ENCODE data around the gene RNASE13. TPM values are rescaled to one million over a fixed set of nuclear protein-coding genes. Genes with fewer than 3 reads are reported as not detected.

RNASE13 gene
- total and polyA plus RNA-seq, 2 experiments from 2014 or later, result not detected

DNA sequence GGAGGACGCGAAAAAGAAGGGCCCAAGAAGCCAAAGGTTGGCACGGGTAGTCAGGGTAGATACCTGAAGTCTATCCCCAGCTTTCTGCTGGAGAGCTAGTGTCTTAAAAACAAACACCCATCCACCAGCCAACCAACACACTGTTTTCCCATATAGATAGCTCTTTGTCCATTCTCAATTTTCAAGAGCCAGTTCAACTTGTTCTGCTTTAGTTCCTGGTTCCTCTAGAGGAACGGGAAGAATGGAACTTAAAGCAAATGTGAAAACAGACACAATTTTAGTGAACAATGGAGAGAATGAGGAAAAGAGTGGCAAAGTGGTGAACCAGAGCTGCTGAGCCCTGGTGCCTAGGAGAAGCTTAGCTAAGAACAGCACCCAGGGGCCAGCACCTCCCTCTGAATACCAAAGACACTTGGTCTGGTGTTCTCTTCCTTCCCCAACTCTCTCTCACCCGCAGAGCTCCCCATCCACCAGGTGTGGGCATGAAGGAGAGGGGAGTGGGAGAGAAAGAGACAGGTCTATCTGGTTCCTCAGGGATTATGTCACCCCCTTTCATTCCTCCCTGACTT lies 13.5 kb downstream of the RNASE13 start (continued):
- TF ChIP-seq ETS1 (IDR thresholded peaks at IDR 0.05), result no peak
- TF ChIP-seq, protein P1, sequence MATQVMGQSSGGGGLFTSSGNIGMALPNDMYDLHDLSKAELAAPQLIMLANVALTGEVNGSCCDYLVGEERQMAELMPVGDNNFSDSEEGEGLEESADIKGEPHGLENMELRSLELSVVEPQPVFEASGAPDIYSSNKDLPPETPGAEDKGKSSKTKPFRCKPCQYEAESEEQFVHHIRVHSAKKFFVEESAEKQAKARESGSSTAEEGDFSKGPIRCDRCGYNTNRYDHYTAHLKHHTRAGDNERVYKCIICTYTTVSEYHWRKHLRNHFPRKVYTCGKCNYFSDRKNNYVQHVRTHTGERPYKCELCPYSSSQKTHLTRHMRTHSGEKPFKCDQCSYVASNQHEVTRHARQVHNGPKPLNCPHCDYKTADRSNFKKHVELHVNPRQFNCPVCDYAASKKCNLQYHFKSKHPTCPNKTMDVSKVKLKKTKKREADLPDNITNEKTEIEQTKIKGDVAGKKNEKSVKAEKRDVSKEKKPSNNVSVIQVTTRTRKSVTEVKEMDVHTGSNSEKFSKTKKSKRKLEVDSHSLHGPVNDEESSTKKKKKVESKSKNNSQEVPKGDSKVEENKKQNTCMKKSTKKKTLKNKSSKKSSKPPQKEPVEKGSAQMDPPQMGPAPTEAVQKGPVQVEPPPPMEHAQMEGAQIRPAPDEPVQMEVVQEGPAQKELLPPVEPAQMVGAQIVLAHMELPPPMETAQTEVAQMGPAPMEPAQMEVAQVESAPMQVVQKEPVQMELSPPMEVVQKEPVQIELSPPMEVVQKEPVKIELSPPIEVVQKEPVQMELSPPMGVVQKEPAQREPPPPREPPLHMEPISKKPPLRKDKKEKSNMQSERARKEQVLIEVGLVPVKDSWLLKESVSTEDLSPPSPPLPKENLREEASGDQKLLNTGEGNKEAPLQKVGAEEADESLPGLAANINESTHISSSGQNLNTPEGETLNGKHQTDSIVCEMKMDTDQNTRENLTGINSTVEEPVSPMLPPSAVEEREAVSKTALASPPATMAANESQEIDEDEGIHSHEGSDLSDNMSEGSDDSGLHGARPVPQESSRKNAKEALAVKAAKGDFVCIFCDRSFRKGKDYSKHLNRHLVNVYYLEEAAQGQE (IDR thresholded peaks at IDR 0.05; ENCODE audit: unreplicated experiment), result no peak
- TF ChIP-seq POLR2AphosphoS5 (IDR thresholded peaks at IDR 0.05; ENCODE audit: low read depth), result no peak
- no peak for TF ChIP-seq ZNF331 (CRISPR knock-in tag; IDR thresholded peaks at IDR 0.05; ENCODE audit: low read depth)
- TF ChIP-seq, protein P2, sequence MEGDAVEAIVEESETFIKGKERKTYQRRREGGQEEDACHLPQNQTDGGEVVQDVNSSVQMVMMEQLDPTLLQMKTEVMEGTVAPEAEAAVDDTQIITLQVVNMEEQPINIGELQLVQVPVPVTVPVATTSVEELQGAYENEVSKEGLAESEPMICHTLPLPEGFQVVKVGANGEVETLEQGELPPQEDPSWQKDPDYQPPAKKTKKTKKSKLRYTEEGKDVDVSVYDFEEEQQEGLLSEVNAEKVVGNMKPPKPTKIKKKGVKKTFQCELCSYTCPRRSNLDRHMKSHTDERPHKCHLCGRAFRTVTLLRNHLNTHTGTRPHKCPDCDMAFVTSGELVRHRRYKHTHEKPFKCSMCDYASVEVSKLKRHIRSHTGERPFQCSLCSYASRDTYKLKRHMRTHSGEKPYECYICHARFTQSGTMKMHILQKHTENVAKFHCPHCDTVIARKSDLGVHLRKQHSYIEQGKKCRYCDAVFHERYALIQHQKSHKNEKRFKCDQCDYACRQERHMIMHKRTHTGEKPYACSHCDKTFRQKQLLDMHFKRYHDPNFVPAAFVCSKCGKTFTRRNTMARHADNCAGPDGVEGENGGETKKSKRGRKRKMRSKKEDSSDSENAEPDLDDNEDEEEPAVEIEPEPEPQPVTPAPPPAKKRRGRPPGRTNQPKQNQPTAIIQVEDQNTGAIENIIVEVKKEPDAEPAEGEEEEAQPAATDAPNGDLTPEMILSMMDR (conservative IDR thresholded peaks at IDR 0.05; ENCODE audit: low read depth in 2 of 2), result no peak
- TF ChIP-seq CREB1 (CRISPR knock-in tag; IDR thresholded peaks at IDR 0.05; ENCODE audit: low read depth), result no peak
- no peak for TF ChIP-seq JUNB (IDR thresholded peaks at IDR 0.05; ENCODE audit: unreplicated experiment)
- TF ChIP-seq ZNF114 (CRISPR knock-in tag; IDR thresholded peaks at IDR 0.05), result no peak

DNA sequence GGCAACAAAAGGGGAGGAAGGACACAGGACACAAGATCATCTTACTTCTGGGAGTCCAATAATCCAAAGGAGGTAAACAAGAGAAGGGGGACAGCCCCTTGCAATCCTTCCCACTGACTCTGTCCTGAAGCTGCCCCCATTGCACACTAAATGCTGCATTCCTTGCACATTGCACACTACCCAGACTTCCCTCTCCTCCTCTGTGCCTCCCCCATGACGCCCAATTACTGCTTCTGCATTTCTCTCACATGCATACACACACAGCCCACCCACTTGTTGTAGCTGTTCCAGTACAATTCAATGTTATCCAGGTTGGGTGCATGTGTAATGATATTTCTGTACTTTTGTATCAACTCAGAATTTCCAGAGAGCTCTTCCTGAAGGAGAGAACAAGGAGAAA lies 15.2 kb downstream of the RNASE13 start:
- no peak overlapping the region for H3K4me3 ChIP-seq
- peaks cover 22% of the 10 kb centered on the region for H3K27me3 ChIP-seq (ENCODE audit: insufficient read depth)
- H3K4me3 Mint-ChIP-seq, result no peak overlapping the region
- H3F3A ChIP-seq (replicated peaks; ENCODE audit: low read depth), result no peaks in the 10 kb centered on the region
- H3K4me2 ChIP-seq, result no peak overlapping the region
- H3K9me2 ChIP-seq (ENCODE audit: insufficient read depth), result no peaks in the 10 kb centered on the region
- H3K36me3 Mint-ChIP-seq (ENCODE audit: low read depth), result peaks cover 19% of the 10 kb centered on the region
- no peak overlapping the region for H3K27ac ChIP-seq (ENCODE audit: low read depth)
- no peaks in the 10 kb centered on the region; the same call in 1 of the 2 replicates for H3K79me2 ChIP-seq (replicated peaks; ENCODE audit: insufficient read depth)
- no peaks in the 10 kb centered on the region for H3K36me3 ChIP-seq (ENCODE audit: insufficient read depth)
- H3K4me1 Mint-ChIP-seq, result peaks cover 31% of the 10 kb centered on the region
- peaks cover 24% of the 10 kb centered on the region for H3K27me3 Mint-ChIP-seq (ENCODE audit: insufficient read depth, low read depth, poor library complexity)
- ATAC-seq (no peak), DNase-seq (ENCODE audit: low spot score) (no peak)
- peaks cover 22% of the 10 kb centered on the region for H3K4me1 ChIP-seq (ENCODE audit: insufficient read depth)
- no peaks in the 10 kb centered on the region for H4K20me1 ChIP-seq (replicated peaks; ENCODE audit: insufficient read depth)
- H3K27ac Mint-ChIP-seq, result no peak overlapping the region
- H2AFZ ChIP-seq, result no peak overlapping the region
- H3K9me3 Mint-ChIP-seq, result no peaks in the 10 kb centered on the region; the same call in 2 of the 3 replicates
- TF ChIP-seq STAT1 (IDR thresholded peaks at IDR 0.05; ENCODE audit: unreplicated experiment) (no peak), ETS1 (IDR thresholded peaks at IDR 0.05) (no peak), CREB1 (CRISPR knock-in tag; IDR thresholded peaks at IDR 0.05; ENCODE audit: low read depth) (no peak), ZNF462 (CRISPR knock-in tag; IDR thresholded peaks at IDR 0.05) (no peak)
